ENCODE data around the gene ERAP2.

- TF ChIP-seq CTCF (IDR thresholded peaks at IDR 0.05; ENCODE audit: low read length) (no peak), EZH2 (optimal IDR thresholded peaks at IDR 0.05; ENCODE audit: low read depth, low read length) (no peak), EZH2phosphoT487 (IDR thresholded peaks at IDR 0.05; ENCODE audit: low read length) (no peak)
These were observed 3.4 kb downstream of the ERAP2 start for GRCh38 chr5:96879665-96880064.
